Cardiac fibroblast (primary cell): ENCODE measurements around the gene TUBA4B.

ENCODE experiments used
- DNase-seq, 2 donors: peaks; one replicate each; pipeline versions ENCODE4 v3.0.0 to v3.0.0-alpha.2; 2010; ENCODE audit warnings: low read depth in 2 of 2
- H3K4me3 ChIP-seq, 2 donors: replicated peaks in 1 of 2; 1 replicate in 1 of 2; 2 replicates in 1 of 2; pipeline ENCODE4 v1.5.1; 2011; ENCODE audit warnings: low read depth in 2 of 2, low read length in 2 of 2, mild to moderate bottlenecking in 2 of 2, moderate library complexity in 1 of 2
- TF ChIP-seq, protein P1 (sequence below): IDR thresholded peaks from one replicate; pipeline ENCODE4 v1.5.1; 2011; ENCODE audit warnings: low read depth, mild to moderate bottlenecking, low read length, inconsistent platforms

The TUBA4B gene

DNA sequence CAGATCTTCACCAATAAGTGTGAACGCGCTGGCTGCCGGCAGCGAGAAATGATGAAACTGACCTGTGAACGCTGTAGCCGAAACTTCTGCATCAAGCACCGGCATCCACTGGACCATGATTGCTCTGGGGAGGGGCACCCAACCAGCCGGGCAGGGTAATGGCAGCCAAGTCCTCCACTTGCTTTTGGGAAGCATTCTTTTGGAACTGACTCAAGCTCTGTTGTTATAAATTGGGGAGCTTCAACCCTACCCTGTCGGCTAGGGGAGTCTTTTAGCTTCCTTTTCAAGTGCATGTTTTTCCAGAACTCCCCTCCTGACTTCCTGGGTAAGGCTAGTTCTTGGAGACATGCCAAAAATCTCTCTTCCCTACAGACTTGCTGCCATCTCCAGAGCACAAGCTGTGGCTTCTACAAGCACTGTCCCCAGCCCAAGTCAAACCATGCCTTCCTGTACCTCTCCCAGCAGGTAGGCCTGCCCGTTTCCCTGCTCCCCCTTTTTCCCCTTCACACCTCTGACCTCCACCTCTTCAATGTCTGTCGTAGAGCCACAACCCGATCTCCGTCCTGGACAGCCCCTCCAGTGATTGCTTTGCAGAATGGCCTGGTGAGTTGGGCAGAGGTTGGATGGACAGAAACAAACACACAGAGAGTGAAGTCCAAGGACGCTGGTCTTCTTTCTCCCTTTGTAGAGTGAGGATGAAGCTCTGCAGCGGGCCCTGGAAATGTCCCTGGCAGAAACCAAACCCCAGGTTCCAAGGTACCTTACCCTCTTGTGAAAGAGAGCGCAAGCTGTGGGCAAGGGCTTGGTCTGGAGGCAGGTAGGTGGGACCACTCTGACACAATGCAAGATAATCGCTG is 44.9 kb upstream of the TUBA4B start:
- H3K4me3 ChIP-seq, result peak overlapping the region in 1 of 2 donors; percentile 76
- TF ChIP-seq, protein P1, sequence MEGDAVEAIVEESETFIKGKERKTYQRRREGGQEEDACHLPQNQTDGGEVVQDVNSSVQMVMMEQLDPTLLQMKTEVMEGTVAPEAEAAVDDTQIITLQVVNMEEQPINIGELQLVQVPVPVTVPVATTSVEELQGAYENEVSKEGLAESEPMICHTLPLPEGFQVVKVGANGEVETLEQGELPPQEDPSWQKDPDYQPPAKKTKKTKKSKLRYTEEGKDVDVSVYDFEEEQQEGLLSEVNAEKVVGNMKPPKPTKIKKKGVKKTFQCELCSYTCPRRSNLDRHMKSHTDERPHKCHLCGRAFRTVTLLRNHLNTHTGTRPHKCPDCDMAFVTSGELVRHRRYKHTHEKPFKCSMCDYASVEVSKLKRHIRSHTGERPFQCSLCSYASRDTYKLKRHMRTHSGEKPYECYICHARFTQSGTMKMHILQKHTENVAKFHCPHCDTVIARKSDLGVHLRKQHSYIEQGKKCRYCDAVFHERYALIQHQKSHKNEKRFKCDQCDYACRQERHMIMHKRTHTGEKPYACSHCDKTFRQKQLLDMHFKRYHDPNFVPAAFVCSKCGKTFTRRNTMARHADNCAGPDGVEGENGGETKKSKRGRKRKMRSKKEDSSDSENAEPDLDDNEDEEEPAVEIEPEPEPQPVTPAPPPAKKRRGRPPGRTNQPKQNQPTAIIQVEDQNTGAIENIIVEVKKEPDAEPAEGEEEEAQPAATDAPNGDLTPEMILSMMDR, result no peak
- peak; percentile 49 to 73 for DNase-seq

GRCh38 chr2:219209236-219210195 is 43.5 kb upstream of the TUBA4B start:
- TF ChIP-seq, protein P1, result no peak
- DNase-seq, result no peak
- no peak overlapping the region for H3K4me3 ChIP-seq

DNA sequence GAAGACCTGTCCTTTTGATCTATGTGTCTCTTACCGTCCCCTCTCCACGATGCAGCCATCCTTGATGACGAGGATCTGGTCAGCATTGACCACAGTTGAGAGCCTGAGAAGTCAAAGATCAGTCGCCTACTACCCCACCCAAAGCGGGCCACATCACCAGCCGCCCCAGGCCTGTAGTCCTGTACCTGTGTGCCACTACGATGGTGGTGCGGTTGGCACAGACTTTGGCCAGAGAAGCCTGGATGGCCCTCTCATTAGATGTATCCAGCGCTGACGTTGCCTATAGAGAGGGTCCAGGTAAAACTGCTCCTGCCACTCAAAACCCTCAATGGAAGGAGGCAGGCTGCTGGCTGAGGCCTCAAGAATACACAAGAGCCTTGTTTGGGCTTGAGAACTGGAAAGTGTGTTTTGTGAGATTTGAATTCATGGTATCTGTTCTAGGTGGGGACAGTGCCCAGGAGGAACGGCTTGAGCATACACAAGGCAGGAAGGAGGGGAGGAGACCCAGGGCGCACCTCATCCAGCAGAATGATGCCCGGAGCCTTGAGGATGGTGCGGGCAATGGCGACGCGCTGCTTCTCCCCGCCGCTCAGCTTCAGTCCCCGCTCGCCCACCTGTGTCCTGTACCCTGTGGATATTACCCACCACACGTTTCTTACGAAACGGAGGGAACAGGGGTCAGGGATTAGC is 42.7 kb upstream of the TUBA4B start:
- DNase-seq, result no peak
- TF ChIP-seq, protein P1, result no peak
- H3K4me3 ChIP-seq, result no peak overlapping the region

DNA sequence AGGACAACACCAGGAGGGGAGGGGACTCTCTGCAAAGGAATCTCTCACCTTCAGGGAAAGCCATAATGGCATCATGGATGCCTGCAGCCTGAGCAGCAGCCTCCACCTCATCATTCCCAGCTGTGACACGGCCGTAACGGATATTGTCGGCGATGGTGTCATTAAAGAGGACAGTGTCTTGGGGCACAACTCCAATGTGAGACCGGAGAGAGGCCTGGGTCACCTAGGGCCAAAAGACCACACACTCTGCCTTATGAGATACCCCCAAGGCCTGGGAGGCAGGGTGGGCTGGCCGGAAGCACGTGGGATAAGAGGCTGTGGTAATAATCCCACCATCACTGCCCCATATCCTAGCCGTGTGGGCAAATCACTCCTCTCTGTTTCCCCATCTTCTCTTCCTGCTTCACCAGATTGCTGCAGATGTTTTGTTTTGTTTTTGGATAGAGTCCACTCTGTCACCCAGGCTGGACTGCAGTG is 42.1 kb upstream of the TUBA4B start:
- DNase-seq, result no peak
- TF ChIP-seq, protein P1, result no peak
- no peak overlapping the region for H3K4me3 ChIP-seq

- DNase-seq, result no peak
- TF ChIP-seq, protein P1, result no peak
Observed at GRCh38 chr2:219213026-219213415, 40.0 kb upstream of the TUBA4B start.

DNA sequence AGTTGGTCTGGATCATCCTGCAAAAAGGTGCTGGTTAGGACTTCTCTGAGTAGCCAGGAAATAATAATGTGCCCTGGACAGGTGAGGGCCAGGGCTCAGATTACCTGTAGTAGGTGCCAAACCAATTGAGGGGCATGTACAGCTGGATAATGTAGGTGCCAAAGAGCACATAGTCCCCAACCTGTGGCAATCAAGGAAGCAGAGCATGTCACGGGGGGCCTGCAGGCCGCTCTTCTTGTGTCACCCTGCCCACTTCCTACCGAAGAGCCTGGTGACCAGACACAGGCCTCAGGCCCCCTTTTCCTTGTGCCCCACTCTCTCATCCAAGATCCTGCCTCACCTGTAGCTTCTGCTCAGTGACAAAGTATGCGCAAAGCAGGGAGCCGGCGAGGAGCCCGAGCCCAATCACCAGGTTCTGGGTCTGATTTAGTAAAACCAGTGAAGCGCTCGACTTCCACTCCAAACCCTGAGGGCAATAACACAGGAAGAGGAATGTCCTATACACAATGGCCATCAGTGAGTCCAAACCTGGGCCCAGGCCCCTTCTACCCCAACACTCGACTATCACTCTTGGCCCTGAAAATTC is 39.5 kb upstream of the TUBA4B start:
- H3K4me3 ChIP-seq, result no peak overlapping the region
- TF ChIP-seq, protein P1, result no peak
- DNase-seq, result no peak

More at GRCh38 chr2:219213026-219213415, 40.0 kb upstream of the TUBA4B start:
- no peak overlapping the region for H3K4me3 ChIP-seq
